Adrenal gland (tissue), 5 donors: Measurements from ENCODE around the gene PIGS.

Source experiments
- CTCF ChIP-seq, 6 experiments: fragments of 450-650 bp in 4 of 6; fragments of 200-600 bp in 2 of 6; sonication (generic) in 1 of 6; IDR thresholded peaks; 1 replicate in 5 of 6; 2 replicates in 1 of 6; pipeline versions ENCODE4 v1.5.1 to v1.8.0; 2016 to 2021; ENCODE audit warnings: antibody characterized with exemption in 6 of 6, mild to moderate bottlenecking in 2 of 6, moderate library complexity in 1 of 6
- POLR2A ChIP-seq, 2 donors: fragments of 450-650 bp; IDR thresholded peaks; one replicate each; pipeline ENCODE4 v1.6.1; 2017; ENCODE audit warnings: antibody characterized with exemption in 2 of 2, mild to moderate bottlenecking in 2 of 2, moderate library complexity in 1 of 2
- donor health status: DM: no; HTN: no; CAD: no.

GRCh38 chr17:28524476-28525424, 46.6 kb downstream of the PIGS start:
- no peak for TF ChIP-seq POLR2A (IDR thresholded peaks at IDR 0.05)
- no peak for TF ChIP-seq CTCF (IDR thresholded peaks at IDR 0.05)
